ENCODE measurements around the gene SLC36A1.

SLC36A1 gene

DNA sequence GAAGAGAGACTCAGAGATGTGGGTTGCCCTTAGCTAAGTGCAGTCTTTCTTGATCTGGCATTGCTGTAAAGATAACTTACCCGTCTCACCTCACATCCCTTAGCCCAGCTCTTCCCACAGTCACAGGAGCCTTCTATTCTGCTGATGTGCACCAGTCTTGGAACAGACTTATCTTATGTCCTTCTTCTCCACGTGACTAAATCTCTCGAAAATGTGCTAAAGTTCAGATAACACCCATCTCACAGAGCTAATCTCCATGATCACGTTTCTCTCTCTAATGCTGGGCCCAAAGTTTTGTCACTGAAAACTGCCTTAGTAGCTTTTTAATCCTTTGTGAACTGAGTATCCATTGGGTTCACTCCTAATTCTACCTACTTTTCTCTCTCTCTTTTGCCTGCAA lies 16.7 kb downstream of the SLC36A1 start:
- peak overlapping the region; percentile 55 for H3K4me2 ChIP-seq (ENCODE audit: low read length)
- peaks cover 26% of the 10 kb centered on the region for H3K79me2 ChIP-seq
- TF ChIP-seq, protein P1, sequence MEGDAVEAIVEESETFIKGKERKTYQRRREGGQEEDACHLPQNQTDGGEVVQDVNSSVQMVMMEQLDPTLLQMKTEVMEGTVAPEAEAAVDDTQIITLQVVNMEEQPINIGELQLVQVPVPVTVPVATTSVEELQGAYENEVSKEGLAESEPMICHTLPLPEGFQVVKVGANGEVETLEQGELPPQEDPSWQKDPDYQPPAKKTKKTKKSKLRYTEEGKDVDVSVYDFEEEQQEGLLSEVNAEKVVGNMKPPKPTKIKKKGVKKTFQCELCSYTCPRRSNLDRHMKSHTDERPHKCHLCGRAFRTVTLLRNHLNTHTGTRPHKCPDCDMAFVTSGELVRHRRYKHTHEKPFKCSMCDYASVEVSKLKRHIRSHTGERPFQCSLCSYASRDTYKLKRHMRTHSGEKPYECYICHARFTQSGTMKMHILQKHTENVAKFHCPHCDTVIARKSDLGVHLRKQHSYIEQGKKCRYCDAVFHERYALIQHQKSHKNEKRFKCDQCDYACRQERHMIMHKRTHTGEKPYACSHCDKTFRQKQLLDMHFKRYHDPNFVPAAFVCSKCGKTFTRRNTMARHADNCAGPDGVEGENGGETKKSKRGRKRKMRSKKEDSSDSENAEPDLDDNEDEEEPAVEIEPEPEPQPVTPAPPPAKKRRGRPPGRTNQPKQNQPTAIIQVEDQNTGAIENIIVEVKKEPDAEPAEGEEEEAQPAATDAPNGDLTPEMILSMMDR (IDR thresholded peaks at IDR 0.05) = no peak
- peak overlapping the region; percentile 37 for H3K4me3 ChIP-seq (ENCODE audit: low read depth, low read length)
- H3K27ac ChIP-seq = peak overlapping the region; percentile 86
- peaks cover 2% of the 10 kb centered on the region for H3K36me3 ChIP-seq (ENCODE audit: control insufficient read depth, insufficient read depth, low read length)
- H3K27me3 ChIP-seq (ENCODE audit: control insufficient read depth, insufficient read depth, low read length) = no peaks in the 10 kb centered on the region
- no peak overlapping the region for H2AFZ ChIP-seq
- H3K9ac ChIP-seq = no peak overlapping the region
- H3K4me1 ChIP-seq = peaks cover 50% of the 10 kb centered on the region
- no peaks in the 10 kb centered on the region for H3K9me3 ChIP-seq (ENCODE audit: control insufficient read depth, low read length)

DNA sequence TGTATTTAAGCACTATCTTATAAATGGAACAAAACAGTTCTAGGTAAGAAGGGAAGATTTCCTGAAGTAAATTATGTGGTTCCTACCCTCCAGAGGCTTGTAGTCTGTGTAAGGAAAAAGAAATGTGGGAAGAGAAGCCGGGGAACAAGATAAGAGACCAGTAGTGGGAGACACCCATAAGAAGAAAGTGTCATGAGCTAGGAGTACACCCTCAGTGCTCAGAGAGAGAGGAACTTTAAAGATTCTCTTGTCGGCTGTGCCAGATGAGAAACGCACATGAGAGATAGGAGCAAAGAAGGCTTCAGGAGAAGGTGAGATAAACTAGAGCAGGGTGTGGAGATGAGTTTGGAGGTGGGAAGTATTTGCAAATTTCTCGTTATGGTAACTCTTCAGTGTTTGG lies 18.1 kb downstream of the SLC36A1 start:
- Histone ChIP-seq H3K27ac (peak overlapping the region; percentile 86), H3K9me3 (ENCODE audit: control insufficient read depth, low read length) (no peaks in the 10 kb centered on the region), H2AFZ (no peak overlapping the region), H3K79me2 (peaks cover 24% of the 10 kb centered on the region), H3K4me2 (ENCODE audit: low read length) (peak overlapping the region; percentile 55), H3K4me1 (peaks cover 37% of the 10 kb centered on the region), H3K36me3 (ENCODE audit: control insufficient read depth, insufficient read depth, low read length) (peaks cover 2% of the 10 kb centered on the region), H3K27me3 (ENCODE audit: control insufficient read depth, insufficient read depth, low read length) (no peaks in the 10 kb centered on the region), H3K9ac (no peak overlapping the region), H3K4me3 (ENCODE audit: low read depth, low read length) (peak overlapping the region; percentile 32)
- TF ChIP-seq, protein P1 (IDR thresholded peaks at IDR 0.05) = no peak

DNA sequence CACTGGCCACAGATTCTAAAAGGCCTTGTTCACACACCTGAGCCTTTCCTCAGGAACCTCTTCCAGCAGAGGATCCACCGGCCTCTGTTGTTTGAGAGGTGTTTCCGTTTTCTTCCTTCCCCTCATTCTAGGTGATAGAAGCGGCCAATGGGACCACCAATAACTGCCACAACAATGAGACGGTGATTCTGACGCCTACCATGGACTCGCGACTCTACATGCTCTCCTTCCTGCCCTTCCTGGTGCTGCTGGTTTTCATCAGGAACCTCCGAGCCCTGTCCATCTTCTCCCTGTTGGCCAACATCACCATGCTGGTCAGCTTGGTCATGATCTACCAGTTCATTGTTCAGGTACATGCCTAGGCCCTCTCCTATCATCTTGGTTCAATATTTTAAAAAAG lies 20.2 kb downstream of the SLC36A1 start:
- Histone ChIP-seq H3K9ac (no peak overlapping the region), H3K36me3 (ENCODE audit: control insufficient read depth, insufficient read depth, low read length) (no peaks in the 10 kb centered on the region)

DNA sequence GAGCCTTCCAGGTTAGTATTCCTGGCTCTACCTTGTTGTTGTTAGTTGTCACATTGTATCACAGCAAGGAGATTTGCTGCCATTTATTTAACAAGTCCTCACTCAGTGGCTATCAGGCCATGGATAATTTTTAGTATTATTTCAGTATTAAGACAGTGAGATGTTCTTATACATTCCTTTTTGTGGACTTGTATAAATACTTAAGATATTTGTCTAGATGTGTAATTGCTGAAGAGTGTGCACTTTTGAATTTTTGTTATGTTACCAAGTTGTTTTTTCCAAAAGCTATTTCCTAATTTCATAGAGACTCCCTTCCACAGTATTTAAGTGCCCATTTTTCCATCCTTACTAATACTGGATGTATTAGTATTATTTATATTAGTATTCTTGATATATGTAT lies 22.0 kb downstream of the SLC36A1 start:
- no peak overlapping the region for H3K4me2 ChIP-seq (ENCODE audit: low read length)
- peaks cover 14% of the 10 kb centered on the region for H3K79me2 ChIP-seq
- H3K4me3 ChIP-seq (ENCODE audit: low read depth, low read length) = no peak overlapping the region
- peaks cover 12% of the 10 kb centered on the region for H3K4me1 ChIP-seq
- H2AFZ ChIP-seq = no peak overlapping the region
- no peaks in the 10 kb centered on the region for H3K36me3 ChIP-seq (ENCODE audit: control insufficient read depth, insufficient read depth, low read length)
- H3K9me3 ChIP-seq (ENCODE audit: control insufficient read depth, low read length) = no peaks in the 10 kb centered on the region
- TF ChIP-seq, protein P1 (IDR thresholded peaks at IDR 0.05) = no peak
- H3K27me3 ChIP-seq (ENCODE audit: control insufficient read depth, insufficient read depth, low read length) = no peaks in the 10 kb centered on the region
- no peak overlapping the region for H3K27ac ChIP-seq
- no peak overlapping the region for H3K9ac ChIP-seq

More for the DNA sequence above, 20.2 kb downstream of the SLC36A1 start:
- no peak overlapping the region for H3K4me2 ChIP-seq (ENCODE audit: low read length)
- no peak overlapping the region for H3K27ac ChIP-seq
- H3K9me3 ChIP-seq (ENCODE audit: control insufficient read depth, low read length) = no peaks in the 10 kb centered on the region
- peaks cover 14% of the 10 kb centered on the region for H3K79me2 ChIP-seq
- peaks cover 30% of the 10 kb centered on the region for H3K4me1 ChIP-seq
- TF ChIP-seq, protein P1 (IDR thresholded peaks at IDR 0.05) = no peak
- H3K27me3 ChIP-seq (ENCODE audit: control insufficient read depth, insufficient read depth, low read length) = no peaks in the 10 kb centered on the region
- H3K4me3 ChIP-seq (ENCODE audit: low read depth, low read length) = no peak overlapping the region
- no peak overlapping the region for H2AFZ ChIP-seq

DNA sequence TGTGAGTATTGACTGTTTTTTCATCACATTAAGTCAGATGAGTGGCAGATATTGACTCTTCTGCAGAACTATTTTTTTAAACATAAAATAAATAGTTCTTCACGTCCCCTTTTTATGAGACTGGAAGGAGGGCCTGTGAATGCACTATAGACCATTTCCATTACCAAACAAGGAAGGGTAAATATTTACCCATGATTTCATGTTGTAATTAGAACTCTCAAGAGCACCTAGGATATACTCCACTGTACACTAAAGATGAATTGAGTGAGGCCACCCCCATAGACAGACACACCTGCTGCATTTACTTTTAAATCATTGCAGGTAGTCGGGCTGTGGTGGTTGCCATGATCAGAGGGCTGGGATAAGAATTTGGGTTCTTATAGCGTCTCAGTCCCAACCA lies 22.6 kb downstream of the SLC36A1 start:
- H3K27ac ChIP-seq = no peak overlapping the region
- peaks cover 6% of the 10 kb centered on the region for H3K4me1 ChIP-seq
- H3K9me3 ChIP-seq (ENCODE audit: control insufficient read depth, low read length) = no peaks in the 10 kb centered on the region
- no peak overlapping the region for H2AFZ ChIP-seq
- H3K27me3 ChIP-seq (ENCODE audit: control insufficient read depth, insufficient read depth, low read length) = no peaks in the 10 kb centered on the region
- TF ChIP-seq, protein P1 (IDR thresholded peaks at IDR 0.05) = no peak
- H3K4me2 ChIP-seq (ENCODE audit: low read length) = no peak overlapping the region
- H3K9ac ChIP-seq = no peak overlapping the region
- H3K36me3 ChIP-seq (ENCODE audit: control insufficient read depth, insufficient read depth, low read length) = no peaks in the 10 kb centered on the region
- peaks cover 11% of the 10 kb centered on the region for H3K79me2 ChIP-seq
- no peak overlapping the region for H3K4me3 ChIP-seq (ENCODE audit: low read depth, low read length)

Measured in parathyroid adenoma (tissue), 2 donors.